A673 (cell line): ENCODE data around the gene ETV1. TPM values are rescaled to one million over a fixed set of nuclear protein-coding genes. Genes with fewer than 3 reads are reported as not detected.
"Not testable (repeated sequence)": the region's sequence is repeated elsewhere in the genome, so short reads cannot be mapped to it uniquely, and the experiment has no call there.

Experiments used
- BruUV-seq: library from RNA; stranded (reverse); fragments of 400-500 nt; replicated peaks from 2 replicates; lab custom pipeline; 2021; lab: Mats Ljungman, UMichigan
- CTCF ChIA-PET: fragments of 300-600 bp; sonication (Branson Sonifier 250); formaldehyde crosslinking; loops from one replicate; lab custom pipeline; 2022; ENCODE audit warnings: antibody characterized with exemption; lab: Charles Lee
- POLR2A ChIA-PET: fragments of 300-600 bp; sonication (Branson Sonifier 250); formaldehyde crosslinking; loops from one replicate; lab custom pipeline; 2022; ENCODE audit warnings: antibody characterized with exemption; ENCODE audit not compliant: low non-redundant PET; lab: Charles Lee
- DNase-seq: peaks from one replicate; pipeline ENCODE4 v3.0.0-alpha.2; 2015; ENCODE audit warnings: low spot score
- H3K27ac ChIP-seq: fragments of 200-600 bp; sonication (generic); 2 replicates; pipeline ENCODE4 v1.5.1; 2016; ENCODE audit warnings: mixed run types, low read depth, mild to moderate bottlenecking, mixed read lengths, antibody characterized with exemption, low read length; ENCODE audit not compliant: poor library complexity, severe bottlenecking
- H3K27me3 ChIP-seq: fragments of 200-600 bp; sonication (generic); replicated peaks from 2 replicates; pipeline ENCODE4 v1.6.1; 2017; ENCODE audit warnings: mixed run types, low read depth, mild to moderate bottlenecking, mixed read lengths, antibody characterized with exemption, low read length; ENCODE audit not compliant: insufficient read depth, poor library complexity
- H3K36me3 ChIP-seq: fragments of 200-600 bp; sonication (generic); 2 replicates; pipeline ENCODE4 v1.6.1; 2016; ENCODE audit warnings: mixed run types, mild to moderate bottlenecking, mixed read lengths, antibody characterized with exemption, low read length; ENCODE audit not compliant: insufficient read depth, poor library complexity, severe bottlenecking
- H3K4me1 ChIP-seq: fragments of 200-600 bp; sonication (generic); 2 replicates; pipeline ENCODE4 v1.6.1; 2017; ENCODE audit warnings: mixed run types, mild to moderate bottlenecking, mixed read lengths, antibody characterized with exemption, low read length; ENCODE audit not compliant: insufficient read depth, poor library complexity, severe bottlenecking
- H3K4me3 ChIP-seq: fragments of 200-600 bp; sonication (generic); 2 replicates; pipeline ENCODE4 v1.5.1; 2016; ENCODE audit warnings: low read depth, mixed run types, mild to moderate bottlenecking, mixed read lengths, low read length; ENCODE audit not compliant: poor library complexity, severe bottlenecking
- H3K9me3 ChIP-seq: fragments of 200-600 bp; sonication (generic); 2 replicates; pipeline ENCODE4 v1.6.1; 2016; ENCODE audit warnings: mixed run types, low read depth, mild to moderate bottlenecking, mixed read lengths, antibody characterized with exemption, low read length; ENCODE audit not compliant: poor library complexity, severe bottlenecking
- CTCF ChIP-seq: fragments of 300-800, 200-600 bp; sonication (generic); conservative IDR thresholded peaks from 2 replicates; pipeline ENCODE4 v1.5.1; 2017; ENCODE audit warnings: low read depth, mild to moderate bottlenecking, antibody characterized with exemption, low read length, moderate library complexity, mixed read lengths
- EZH2 ChIP-seq: fragments of 200-600 bp; sonication (generic); IDR thresholded peaks from 2 replicates; pipeline ENCODE4 v1.6.1; 2017; ENCODE audit warnings: borderline replicate concordance, low read depth, mild to moderate bottlenecking, mixed read lengths, antibody characterized with exemption, low read length; ENCODE audit not compliant: poor library complexity, severe bottlenecking
- intact Hi-C: fragments of 100-400 bp; cut with micrococcal nuclease; formaldehyde crosslinking; loops from one replicate; pipeline ENCODE4 v1.10.0; 2022; ENCODE audit not compliant: unreplicated experiment
- total RNA-seq: library from RNA; stranded (reverse); gene quantifications from 2 replicates; pipeline ENCODE4 v1.2.3, GENCODE V29; 2021

ETV1 gene
- total RNA-seq, 1 experiment from 2014 or later: 84.1 TPM

- ChIA-PET CTCF (no interaction called here), POLR2A (no interaction called here)
- no peak overlapping the region for H3K27ac ChIP-seq
- BruUV-seq: no TSS peak
- no peak overlapping the region for H3K4me3 ChIP-seq
- TF ChIP-seq CTCF (no peak), EZH2 (no peak)
- DNase-seq: no peak
- no peaks in the 10 kb centered on the region for H3K4me1 ChIP-seq
- no peaks in the 10 kb centered on the region for H3K27me3 ChIP-seq
- no peaks in the 10 kb centered on the region for H3K9me3 ChIP-seq
- intact Hi-C loops: no loop called here
- H3K36me3 ChIP-seq: peaks cover 26% of the 10 kb centered on the region
These were observed 57.3 kb downstream of the ETV1 start for GRCh38 chr7:13932131-13932530.

- POLR2A ChIA-PET: no interaction called here
- H3K27ac ChIP-seq: peak overlapping the region; percentile 65
- peaks cover 27% of the 10 kb centered on the region for H3K4me1 ChIP-seq
- peaks cover 3% of the 10 kb centered on the region for H3K36me3 ChIP-seq
- intact Hi-C loops: loop anchor here (2.0 kb wide), 1 partner anchor 60 kb away; no protein-coding TSS in a partner anchor
- H3K4me3 ChIP-seq: no peak overlapping the region
- DNase-seq: no peak
- CTCF ChIA-PET: no interaction called here
- no peaks in the 10 kb centered on the region for H3K9me3 ChIP-seq
- TF ChIP-seq EZH2 (no peak), CTCF (no peak)
- no TSS peak for BruUV-seq
- H3K27me3 ChIP-seq: no peaks in the 10 kb centered on the region
These were observed 68.4 kb downstream of the ETV1 start for GRCh38 chr7:13921062-13921461.

GRCh38 chr7:13920053-13920697, 69.3 kb downstream of the ETV1 start:
- Histone ChIP-seq H3K4me3 (peak overlapping the region; percentile 6), H3K36me3 (peaks cover 3% of the 10 kb centered on the region), H3K4me1 (peaks cover 36% of the 10 kb centered on the region), H3K9me3 (no peaks in the 10 kb centered on the region), H3K27me3 (no peaks in the 10 kb centered on the region), H3K27ac (peak overlapping the region; percentile 81)
- POLR2A ChIA-PET: no interaction called here
- no TSS peak for BruUV-seq
- CTCF ChIA-PET: interaction anchor here (0.6 kb wide), 1 partner anchor 24 kb away, joined by 5 read pairs; no protein-coding TSS in a partner anchor
- DNase-seq: peak; percentile 98
- no peak for TF ChIP-seq CTCF
- no peak for TF ChIP-seq EZH2
- intact Hi-C loops: loop anchor here (2.0 kb wide), 1 partner anchor 61 kb away; no protein-coding TSS in a partner anchor

GRCh38 chr7:13918333-13918732, 71.1 kb downstream of the ETV1 start:
- H3K4me3 ChIP-seq, H3K27me3 ChIP-seq, BruUV-seq, CTCF ChIA-PET, H3K36me3 ChIP-seq, H3K27ac ChIP-seq, intact Hi-C loops, H3K9me3 ChIP-seq, POLR2A ChIA-PET, DNase-seq: not testable (repeated sequence)
- peaks cover 52% of the 10 kb centered on the region for H3K4me1 ChIP-seq

- DNase-seq, intact Hi-C loops, BruUV-seq, H3K36me3 ChIP-seq, H3K4me3 ChIP-seq, H3K9me3 ChIP-seq, H3K27me3 ChIP-seq, CTCF ChIA-PET, H3K27ac ChIP-seq: not testable (repeated sequence)
- H3K4me1 ChIP-seq: peaks cover 60% of the 10 kb centered on the region
- POLR2A ChIA-PET: interaction anchor here (0.7 kb wide), 1 partner anchor 73 kb away, joined by 6 read pairs; no protein-coding TSS in a partner anchor
These were observed 72.4 kb downstream of the ETV1 start for GRCh38 chr7:13917103-13917502.
